Neural progenitor cell (in vitro differentiated cells): Measurements from ENCODE around the gene GM2A. TPM values are rescaled to one million over a fixed set of nuclear protein-coding genes. Genes with fewer than 3 reads are reported as not detected.
"Not testable (repeated sequence)": the region's sequence is repeated elsewhere in the genome, so short reads cannot be mapped to it uniquely, and the experiment has no call there.

Experiments
- DNase-seq: peaks from one replicate; pipeline ENCODE4 v3.0.0-alpha.2; 2016; ENCODE audit warnings: low spot score
- H2AFZ ChIP-seq: fragments of 200-600 bp; sonication (generic); replicated peaks from 2 replicates; pipeline ENCODE4 v1.6.1; 2016; ENCODE audit warnings: antibody characterized with exemption
- H3F3A ChIP-seq: fragments of 200-600 bp; sonication (generic); 2 replicates; pipeline ENCODE4 v1.6.1; 2016; ENCODE audit warnings: antibody characterized with exemption, low read depth
- H3K27ac ChIP-seq: fragments of 200-600 bp; sonication (generic); 2 replicates; pipeline ENCODE4 v1.5.1; 2016; ENCODE audit warnings: mild to moderate bottlenecking
- H3K27me3 ChIP-seq: fragments of 200-600 bp; sonication (generic); 2 replicates; pipeline ENCODE4 v1.6.1; 2016; ENCODE audit warnings: mild to moderate bottlenecking, moderate library complexity
- H3K36me3 ChIP-seq: fragments of 200-600 bp; sonication (generic); 2 replicates; pipeline ENCODE4 v1.5.1; 2016
- H3K4me1 ChIP-seq: fragments of 200-600 bp; sonication (generic); 2 replicates; pipeline ENCODE4 v1.6.1; 2016; ENCODE audit warnings: mixed run types
- H3K4me2 ChIP-seq: fragments of 200-600 bp; sonication (generic); 2 replicates; pipeline ENCODE4 v1.6.1; 2016
- H3K4me3 ChIP-seq: fragments of 200-600 bp; sonication (generic); 2 replicates; pipeline ENCODE4 v1.5.1; 2016
- H3K79me2 ChIP-seq: fragments of 200-600 bp; sonication (generic); 2 replicates; pipeline ENCODE4 v1.6.1; 2016; ENCODE audit warnings: low read depth
- H3K9ac ChIP-seq: fragments of 200-600 bp; sonication (generic); 2 replicates; pipeline ENCODE4 v1.6.1; 2016
- H3K9me3 ChIP-seq: fragments of 200-600 bp; sonication (generic); 2 replicates; pipeline ENCODE4 v1.5.1; 2016; ENCODE audit warnings: low read depth
- H4K20me1 ChIP-seq: fragments of 200-600 bp; sonication (generic); 2 replicates; pipeline ENCODE4 v1.6.1; 2016; ENCODE audit warnings: low read depth
- H3K27ac Mint-ChIP-seq: 3 replicates; pipeline ENCODE4 v1.8.0; 2021; ENCODE audit warnings: mixed read lengths
- H3K27me3 Mint-ChIP-seq: 2 replicates; pipeline ENCODE4 v1.8.0; 2022; ENCODE audit warnings: low read depth, mild to moderate bottlenecking, inconsistent platforms, moderate library complexity, mixed read lengths; ENCODE audit not compliant: insufficient read depth
- H3K36me3 Mint-ChIP-seq: 3 replicates; pipeline ENCODE4 v1.8.0; 2021; ENCODE audit warnings: mixed read lengths
- H3K4me1 Mint-ChIP-seq: 3 replicates; pipeline ENCODE4 v1.8.0; 2021; ENCODE audit warnings: mixed read lengths
- H3K4me3 Mint-ChIP-seq: 3 replicates; pipeline ENCODE4 v1.8.0; 2021; ENCODE audit warnings: mild to moderate bottlenecking, moderate library complexity, mixed read lengths
- H3K9me3 Mint-ChIP-seq: 3 replicates; pipeline ENCODE4 v1.8.0; 2020; ENCODE audit warnings: mixed read lengths
- EZH2 ChIP-seq: fragments of 200-600 bp; sonication (generic); IDR thresholded peaks from 2 replicates; pipeline ENCODE4 v1.6.1; 2017; ENCODE audit warnings: antibody characterized with exemption, mild to moderate bottlenecking, moderate library complexity
- EZH2phosphoT487 ChIP-seq: fragments of 200-600 bp; sonication (generic); IDR thresholded peaks from 2 replicates; pipeline ENCODE4 v1.6.1; 2017; ENCODE audit warnings: antibody characterized with exemption
- total RNA-seq: library from RNA; depleted of rRNA; stranded (reverse); fragments of >200 nt; gene quantifications from 2 replicates; pipeline ENCODE4 v1.2.3, GENCODE V29; 2015; ENCODE audit warnings: low replicate concordance
- TF ChIP-seq, protein P1 (sequence below): fragments of 200-600 bp; sonication (generic); IDR thresholded peaks from 2 replicates; pipeline ENCODE4 v1.5.1; 2017; ENCODE audit warnings: antibody characterized with exemption, mild to moderate bottlenecking

Gene GM2A
- total RNA-seq, 1 donor from 2014 or later: 19.4 TPM

DNA sequence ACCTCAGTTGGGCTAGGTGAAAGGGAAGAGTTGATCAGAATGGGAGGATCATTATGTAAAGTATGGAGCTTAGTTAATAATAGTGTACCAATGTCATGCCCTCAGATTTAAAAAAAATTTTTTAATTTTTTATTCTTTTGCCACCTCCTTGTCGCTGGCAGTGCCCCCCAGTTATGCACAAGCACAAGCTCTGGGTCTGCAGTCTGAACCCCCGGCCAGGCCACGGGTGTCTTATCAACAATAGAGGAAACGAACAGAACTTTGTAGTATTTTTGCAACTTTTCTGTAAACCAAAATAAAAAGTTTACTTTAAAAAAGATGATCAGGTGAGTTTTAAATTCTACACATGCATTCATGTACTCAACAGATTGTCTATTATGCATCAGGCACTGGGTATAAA lies 1.4 kb upstream of the GM2A start:
- no peak overlapping the region for H3K4me2 ChIP-seq
- H3K4me1 ChIP-seq: peaks cover 6% of the 10 kb centered on the region
- H3K9ac ChIP-seq: no peak overlapping the region
- no peaks in the 10 kb centered on the region for H3K36me3 ChIP-seq
- Mint-ChIP-seq H3K36me3 (no peaks in the 10 kb centered on the region), H3K4me3 (peak overlapping the region; percentile 94), H3K4me1 (peaks cover 11% of the 10 kb centered on the region), H3K9me3 (no peaks in the 10 kb centered on the region), H3K27ac (no peak overlapping the region), H3K27me3 (no peaks in the 10 kb centered on the region)
- H3K4me3 ChIP-seq: no peak overlapping the region
- no peak overlapping the region for H3K27ac ChIP-seq
- no peak for DNase-seq
- H2AFZ ChIP-seq: no peak overlapping the region
- no peaks in the 10 kb centered on the region for H4K20me1 ChIP-seq
- no peaks in the 10 kb centered on the region for H3K9me3 ChIP-seq
- no peaks in the 10 kb centered on the region for H3K79me2 ChIP-seq
- TF ChIP-seq, protein P1, sequence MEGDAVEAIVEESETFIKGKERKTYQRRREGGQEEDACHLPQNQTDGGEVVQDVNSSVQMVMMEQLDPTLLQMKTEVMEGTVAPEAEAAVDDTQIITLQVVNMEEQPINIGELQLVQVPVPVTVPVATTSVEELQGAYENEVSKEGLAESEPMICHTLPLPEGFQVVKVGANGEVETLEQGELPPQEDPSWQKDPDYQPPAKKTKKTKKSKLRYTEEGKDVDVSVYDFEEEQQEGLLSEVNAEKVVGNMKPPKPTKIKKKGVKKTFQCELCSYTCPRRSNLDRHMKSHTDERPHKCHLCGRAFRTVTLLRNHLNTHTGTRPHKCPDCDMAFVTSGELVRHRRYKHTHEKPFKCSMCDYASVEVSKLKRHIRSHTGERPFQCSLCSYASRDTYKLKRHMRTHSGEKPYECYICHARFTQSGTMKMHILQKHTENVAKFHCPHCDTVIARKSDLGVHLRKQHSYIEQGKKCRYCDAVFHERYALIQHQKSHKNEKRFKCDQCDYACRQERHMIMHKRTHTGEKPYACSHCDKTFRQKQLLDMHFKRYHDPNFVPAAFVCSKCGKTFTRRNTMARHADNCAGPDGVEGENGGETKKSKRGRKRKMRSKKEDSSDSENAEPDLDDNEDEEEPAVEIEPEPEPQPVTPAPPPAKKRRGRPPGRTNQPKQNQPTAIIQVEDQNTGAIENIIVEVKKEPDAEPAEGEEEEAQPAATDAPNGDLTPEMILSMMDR: no peak
- TF ChIP-seq EZH2: no peak
- peaks cover 14% of the 10 kb centered on the region for H3F3A ChIP-seq
- H3K27me3 ChIP-seq: peaks cover 7% of the 10 kb centered on the region

- H3K9me3 ChIP-seq: no peaks in the 10 kb centered on the region
- Mint-ChIP-seq H3K4me3 (peak overlapping the region; percentile 94), H3K27me3 (peaks cover 2% of the 10 kb centered on the region), H3K36me3 (no peaks in the 10 kb centered on the region), H3K4me1 (peaks cover 11% of the 10 kb centered on the region), H3K9me3 (no peaks in the 10 kb centered on the region), H3K27ac (no peak overlapping the region)
- H3K9ac ChIP-seq: no peak overlapping the region
- H3K27ac ChIP-seq: no peak overlapping the region
- peaks cover 7% of the 10 kb centered on the region for H3K27me3 ChIP-seq
- H3K4me3 ChIP-seq: peak overlapping the region; percentile 73
- H3K79me2 ChIP-seq: no peaks in the 10 kb centered on the region
- no peaks in the 10 kb centered on the region for H3K36me3 ChIP-seq
- peak overlapping the region; percentile 95 for H2AFZ ChIP-seq
- no peak for DNase-seq
- no peaks in the 10 kb centered on the region for H4K20me1 ChIP-seq
- peaks cover 6% of the 10 kb centered on the region for H3K4me1 ChIP-seq
- H3K4me2 ChIP-seq: peak overlapping the region; percentile 85
- TF ChIP-seq, protein P1: no peak
- no peak for TF ChIP-seq EZH2
- no peak for TF ChIP-seq EZH2phosphoT487
- H3F3A ChIP-seq: peaks cover 14% of the 10 kb centered on the region
Measured at GRCh38 chr5:151253605-151253950, 593 bp downstream of the GM2A start.

DNA sequence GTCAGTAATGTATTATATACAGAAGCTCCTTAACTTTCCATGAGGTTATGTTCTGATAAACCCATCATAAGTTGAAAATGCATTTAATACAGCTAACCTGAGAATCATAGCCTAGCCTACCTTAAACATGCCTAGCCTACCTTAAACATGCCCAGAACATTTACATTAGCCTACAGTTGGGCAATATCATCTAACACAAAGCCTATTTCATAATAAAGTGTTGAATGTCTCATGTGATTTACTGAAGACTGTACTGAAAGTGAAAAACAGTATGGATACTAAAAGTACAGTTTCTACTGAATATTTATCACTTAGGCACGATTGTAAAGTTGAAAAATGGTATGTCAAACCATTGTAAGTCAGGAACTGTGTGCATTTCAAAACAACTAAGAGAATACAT lies 1.6 kb downstream of the GM2A start:
- no peaks in the 10 kb centered on the region for H3K79me2 ChIP-seq
- no peaks in the 10 kb centered on the region for H3K36me3 Mint-ChIP-seq
- H3K27me3 Mint-ChIP-seq: peaks cover 2% of the 10 kb centered on the region
- H3K36me3 ChIP-seq: no peaks in the 10 kb centered on the region
- no peak for DNase-seq
- no peak overlapping the region for H3K4me3 Mint-ChIP-seq
- H2AFZ ChIP-seq: no peak overlapping the region
- TF ChIP-seq, protein P1: no peak
- TF ChIP-seq EZH2phosphoT487: no peak
- no peak for TF ChIP-seq EZH2
- no peaks in the 10 kb centered on the region for H4K20me1 ChIP-seq
- H3K4me3 ChIP-seq: no peak overlapping the region
- H3K9ac ChIP-seq: no peak overlapping the region
- H3K4me2 ChIP-seq: no peak overlapping the region
- peaks cover 7% of the 10 kb centered on the region for H3K27me3 ChIP-seq
- no peak overlapping the region for H3K27ac Mint-ChIP-seq
- peaks cover 11% of the 10 kb centered on the region for H3K4me1 Mint-ChIP-seq
- peaks cover 6% of the 10 kb centered on the region for H3K4me1 ChIP-seq
- no peaks in the 10 kb centered on the region for H3K9me3 ChIP-seq
- H3K27ac ChIP-seq: no peak overlapping the region
- H3K9me3 Mint-ChIP-seq: no peaks in the 10 kb centered on the region
- H3F3A ChIP-seq: peaks cover 14% of the 10 kb centered on the region

- not testable (repeated sequence) for H3K27ac ChIP-seq, H3K9me3 Mint-ChIP-seq, H3K9ac ChIP-seq, H3K36me3 Mint-ChIP-seq, H3K36me3 ChIP-seq, H4K20me1 ChIP-seq, H2AFZ ChIP-seq, H3K27me3 ChIP-seq, H3K4me1 ChIP-seq, DNase-seq, H3K4me3 ChIP-seq, H3K79me2 ChIP-seq, H3K4me3 Mint-ChIP-seq, H3K4me2 ChIP-seq, H3K27ac Mint-ChIP-seq, H3K9me3 ChIP-seq, H3K27me3 Mint-ChIP-seq
- H3F3A ChIP-seq: peaks cover 14% of the 10 kb centered on the region
- H3K4me1 Mint-ChIP-seq: peaks cover 11% of the 10 kb centered on the region
Measured at GRCh38 chr5:151254990-151255389, 2.0 kb downstream of the GM2A start.
